Neuronal stem cell (in vitro differentiated cells): Measurements from ENCODE around the gene TCEA2.

Experiments used
- DNase-seq: peaks from one replicate; pipeline ENCODE4 v3.0.0-alpha.2; 2013; ENCODE audit warnings: low spot score
- H2AFZ ChIP-seq: one replicate; pipeline ENCODE4 v1.6.1; 2013; ENCODE audit warnings: mild to moderate bottlenecking, low read length, inconsistent platforms
- H2AK5ac ChIP-seq: 2 replicates; pipeline ENCODE4 v1.6.1; 2013; ENCODE audit warnings: low read depth, mild to moderate bottlenecking, inconsistent platforms, low read length, moderate library complexity, mixed read lengths
- H2BK120ac ChIP-seq: 2 replicates; pipeline ENCODE4 v1.6.1; 2013; ENCODE audit warnings: low read depth, mild to moderate bottlenecking, inconsistent platforms, low read length, moderate library complexity, mixed read lengths
- H2BK12ac ChIP-seq: one replicate; pipeline ENCODE4 v1.6.1; 2013; ENCODE audit warnings: low read length, inconsistent platforms
- H2BK15ac ChIP-seq: 2 replicates; pipeline ENCODE4 v1.6.1; 2013; ENCODE audit warnings: mild to moderate bottlenecking, low read length, inconsistent platforms, mixed read lengths
- H2BK5ac ChIP-seq: one replicate; pipeline ENCODE4 v1.6.1; 2013; ENCODE audit warnings: inconsistent platforms, mild to moderate bottlenecking, low read length, moderate library complexity
- H3K14ac ChIP-seq: one replicate; pipeline ENCODE4 v1.6.1; 2013; ENCODE audit warnings: low read length, inconsistent platforms
- H3K18ac ChIP-seq: 2 replicates; pipeline ENCODE4 v1.6.1; 2013; ENCODE audit warnings: low read length, inconsistent platforms
- H3K23ac ChIP-seq: 2 replicates; pipeline ENCODE4 v1.6.1; 2013; ENCODE audit warnings: low read depth, mild to moderate bottlenecking, mixed read lengths, low read length, inconsistent platforms; ENCODE audit not compliant: poor library complexity
- H3K27ac ChIP-seq: replicated peaks from 3 replicates; pipeline ENCODE4 v1.5.1; 2013; ENCODE audit warnings: low read length, inconsistent platforms
- H3K27me3 ChIP-seq, 3 experiments: 2 replicates each; pipeline ENCODE4 v1.6.1; 2013; ENCODE audit warnings: low read length in 3 of 3, mild to moderate bottlenecking in 2 of 3, inconsistent platforms in 1 of 3, low read depth in 1 of 3, mixed read lengths in 1 of 3, moderate library complexity in 1 of 3; ENCODE audit not compliant: control insufficient read depth in 3 of 3, insufficient read depth in 3 of 3
- H3K36me3 ChIP-seq, 2 donors: replicated peaks in 1 of 2; 2 replicates each; pipeline ENCODE4 v1.6.1; 2013; ENCODE audit warnings: low read length in 2 of 2; ENCODE audit not compliant: control insufficient read depth in 2 of 2, insufficient read depth in 2 of 2
- H3K4ac ChIP-seq: 2 replicates; pipeline ENCODE4 v1.6.1; 2013; ENCODE audit warnings: inconsistent platforms, mild to moderate bottlenecking, low read length, moderate library complexity
- H3K4me1 ChIP-seq, 2 donors: 1 replicate in 1 of 2; 2 replicates in 1 of 2; pipeline ENCODE4 v1.6.1; 2013; ENCODE audit warnings: low read length in 2 of 2, low read depth in 1 of 2; ENCODE audit not compliant: control insufficient read depth in 2 of 2, insufficient read depth in 1 of 2
- H3K4me2 ChIP-seq: one replicate; pipeline ENCODE4 v1.6.1; 2013; ENCODE audit warnings: mild to moderate bottlenecking, low read length, inconsistent platforms; ENCODE audit not compliant: insufficient read depth, poor library complexity, severe bottlenecking
- H3K4me3 ChIP-seq, 2 donors: 2 replicates each; pipeline ENCODE4 v1.5.1; 2013; ENCODE audit warnings: low read length in 2 of 2, mild to moderate bottlenecking in 2 of 2, inconsistent platforms in 1 of 2, moderate library complexity in 1 of 2
- H3K79me1 ChIP-seq: one replicate; pipeline ENCODE4 v1.6.1; 2013; ENCODE audit warnings: low read depth, mild to moderate bottlenecking, inconsistent platforms, low read length, moderate library complexity
- H3K9ac ChIP-seq: one replicate; pipeline ENCODE4 v1.6.1; 2013; ENCODE audit warnings: mild to moderate bottlenecking, low read depth, low read length, inconsistent platforms; ENCODE audit not compliant: poor library complexity
- H3K9me3 ChIP-seq, 2 donors: replicated peaks in 1 of 2; 2 replicates each; pipeline versions ENCODE3 to v1.6.1; 2013; ENCODE audit warnings: low read length in 2 of 2, mild to moderate bottlenecking in 2 of 2, inconsistent platforms in 1 of 2, low read depth in 1 of 2, mixed read lengths in 1 of 2, moderate library complexity in 1 of 2; ENCODE audit not compliant: control insufficient read depth in 2 of 2, insufficient read depth in 1 of 2
- H4K8ac ChIP-seq: one replicate; pipeline ENCODE4 v1.6.1; 2013; ENCODE audit warnings: low read depth, mild to moderate bottlenecking, inconsistent platforms, low read length, moderate library complexity
- H4K91ac ChIP-seq: one replicate; pipeline ENCODE4 v1.6.1; 2013; ENCODE audit warnings: low read length, low read depth, mild to moderate bottlenecking, inconsistent platforms; ENCODE audit not compliant: poor library complexity
- WGBS, 2 donors: extraction: QIAGEN DNeasy Blood & Tissue Kit; methylation state at CpG; one replicate each; pipeline ENCODE4 v1.1.7; 2013; ENCODE audit warnings: missing lambda C conversion rate in 2 of 2, mixed read lengths in 1 of 2; ENCODE audit not compliant: insufficient read length in 2 of 2, insufficient replicate concordance in 1 of 2; ENCODE audit errors: extremely low coverage in 2 of 2; 5-methylcytosine and 5-hydroxymethylcytosine counted together

Gene TCEA2

DNA sequence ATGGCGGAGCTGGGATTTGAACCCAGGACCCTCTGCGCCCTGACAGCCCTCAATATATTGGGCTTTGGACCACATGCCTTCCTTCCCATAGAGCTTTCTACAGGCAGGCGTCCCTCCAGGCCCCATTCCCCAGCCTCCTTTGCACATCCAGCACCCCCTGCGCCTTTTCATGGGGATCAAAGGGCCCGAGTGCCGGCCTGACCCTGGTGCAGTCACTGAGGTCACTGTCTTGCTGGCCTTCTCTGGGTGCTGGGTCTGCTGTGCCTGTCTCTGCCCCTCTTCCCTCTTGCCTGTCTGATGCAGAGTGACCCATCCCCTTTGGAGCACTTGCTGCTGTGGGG, 18.6 kb downstream of the TCEA2 start:
- Histone ChIP-seq H3K4me1 (peaks cover 36 to 57% of the 10 kb centered on the region in 2 donors), H2BK12ac (no peak overlapping the region)
- WGBS, 2 donors: no CpG with 5 or more reads among the region's 6 CpGs

DNA sequence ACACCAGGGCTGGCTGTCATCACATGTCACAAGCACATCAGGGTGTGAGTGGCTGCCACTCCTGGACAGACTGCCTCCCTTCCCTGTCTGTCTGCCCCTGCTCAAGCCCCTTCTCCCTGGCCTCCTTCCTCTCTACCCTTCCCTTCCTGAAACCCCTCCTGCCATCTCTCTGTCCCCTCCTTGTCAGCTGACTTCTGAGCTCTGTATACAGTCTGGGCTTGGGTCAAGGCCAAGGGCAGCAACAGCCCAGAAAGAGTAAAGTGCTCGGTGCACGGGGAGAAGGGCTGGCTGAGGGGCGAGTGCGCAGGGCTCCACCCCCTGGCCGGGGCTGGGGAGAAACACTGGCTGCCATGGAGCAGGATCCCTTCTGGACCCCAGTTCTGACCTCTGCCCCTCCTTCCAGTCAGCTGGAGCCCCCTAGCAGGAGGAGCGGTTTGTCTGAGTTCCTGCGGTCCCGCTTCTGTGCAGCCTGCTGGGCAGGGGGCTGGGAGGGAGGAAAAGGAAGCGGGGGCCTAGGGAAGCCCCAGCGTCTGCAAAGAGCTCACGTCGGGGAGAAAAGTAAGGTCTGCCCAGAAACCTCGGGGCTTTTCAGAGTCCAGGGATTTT, 19.2 kb downstream of the TCEA2 start:
- Histone ChIP-seq H3K4me2 (no peak overlapping the region), H2AK5ac (peak overlapping the region; percentile 86), H3K9ac (no peak overlapping the region), H2BK15ac (peak overlapping the region; percentile 30), H3K23ac (peak overlapping the region; percentile 44), H3K9me3 (peaks cover 3 to 13% of the 10 kb centered on the region in 2 donors), H2BK12ac (peak overlapping the region; percentile 30), H2BK120ac (no peak overlapping the region), H4K8ac (no peak overlapping the region), H3K14ac (no peak overlapping the region), H3K4me1 (peaks cover 36 to 57% of the 10 kb centered on the region in 2 donors), H2AFZ (no peak overlapping the region), H3K79me1 (peaks cover 9% of the 10 kb centered on the region), H2BK5ac (no peak overlapping the region), H3K36me3 (no peaks in the 10 kb centered on the region), H4K91ac (no peak overlapping the region), H3K4me3 (no peak overlapping the region), H3K4ac (no peak overlapping the region), H3K27ac (no peak overlapping the region), H3K27me3 (peaks cover 2 to 50% (median 39%) of the 10 kb centered on the region in 3 experiments), H3K18ac (peak overlapping the region; percentile 57)
- DNase-seq: no peak
- WGBS, 2 donors: no CpG with 5 or more reads among the region's 13 CpGs

More for the DNA sequence above, 18.6 kb downstream of the TCEA2 start:
- H3K9me3 ChIP-seq: peaks cover under 1 to 9% of the 10 kb centered on the region in 2 donors
- peak overlapping the region; percentile 86 for H2AK5ac ChIP-seq
- H3K27ac ChIP-seq: no peak overlapping the region
- H4K91ac ChIP-seq: no peak overlapping the region
- no peak overlapping the region for H3K4me2 ChIP-seq
- H2BK15ac ChIP-seq: no peak overlapping the region
- H3K4me3 ChIP-seq: no peak overlapping the region
- peak overlapping the region; percentile 31 for H3K18ac ChIP-seq
- no peak overlapping the region for H3K14ac ChIP-seq
- H3K23ac ChIP-seq: peak overlapping the region; percentile 5
- H2BK120ac ChIP-seq: no peak overlapping the region
- peaks cover 2 to 47% (median 37%) of the 10 kb centered on the region in 3 experiments for H3K27me3 ChIP-seq
- no peaks in the 10 kb centered on the region for H3K36me3 ChIP-seq
- no peak overlapping the region for H4K8ac ChIP-seq
- H3K79me1 ChIP-seq: peaks cover 9% of the 10 kb centered on the region
- H2AFZ ChIP-seq: no peak overlapping the region
- no peak overlapping the region for H3K9ac ChIP-seq
- DNase-seq: no peak
- no peak overlapping the region for H3K4ac ChIP-seq
- peak overlapping the region; percentile 82 for H2BK5ac ChIP-seq

DNA sequence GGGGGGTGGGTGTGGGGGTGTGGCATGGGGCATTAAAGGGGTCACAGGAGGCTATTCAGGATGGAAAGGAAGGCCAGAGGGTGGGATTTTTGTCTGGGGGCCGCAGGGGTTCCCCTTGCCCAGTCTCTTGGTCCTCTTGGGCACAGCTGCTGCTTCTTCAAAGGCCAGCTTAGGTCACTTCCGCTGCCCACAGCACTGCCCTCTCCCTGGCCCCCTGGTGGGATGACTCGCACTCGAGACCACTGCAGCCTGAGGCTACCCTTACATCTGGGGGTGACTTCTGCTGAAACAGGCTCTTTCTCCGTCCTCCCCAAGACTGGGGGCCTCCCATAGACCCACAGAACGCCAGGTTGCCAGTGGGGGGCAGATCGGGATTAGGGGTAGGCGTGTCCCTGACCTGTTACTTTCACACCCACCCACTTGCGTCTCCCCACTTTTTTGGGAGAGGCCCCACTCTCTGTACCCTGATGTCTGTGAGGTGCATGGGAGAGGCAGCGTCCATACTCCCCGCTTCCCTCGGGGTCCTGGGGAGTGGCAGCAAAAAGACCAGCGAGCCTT, 19.9 kb downstream of the TCEA2 start:
- WGBS, 2 donors: no CpG with 5 or more reads among the region's 13 CpGs

DNA sequence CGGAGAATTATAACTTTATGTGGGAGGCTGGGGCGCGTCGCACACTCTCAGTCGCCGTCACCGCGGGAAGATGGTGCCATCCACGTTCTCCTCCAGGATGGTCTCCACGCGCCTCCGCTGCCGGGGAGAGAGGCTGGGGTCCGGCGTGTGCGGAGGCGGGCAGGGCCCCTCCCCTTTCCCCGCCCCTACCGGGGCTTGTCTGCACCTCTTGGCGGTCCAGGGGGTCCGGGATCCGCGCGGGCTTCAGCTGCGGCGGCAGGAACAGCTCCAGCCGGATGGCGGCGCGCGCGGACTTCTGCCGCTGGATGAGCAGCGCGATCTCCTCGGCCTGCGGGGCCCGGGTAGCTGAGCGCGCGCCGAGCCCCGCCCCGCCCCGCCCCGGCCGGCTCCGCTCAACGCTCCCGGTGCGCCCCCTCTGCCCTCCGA, 20.4 kb downstream of the TCEA2 start:
- Histone ChIP-seq H4K8ac (no peak overlapping the region), H3K4me2 (peak overlapping the region; percentile 91), H3K36me3 (no peaks in the 10 kb centered on the region), H4K91ac (no peak overlapping the region), H3K9me3 (peaks cover 8 to 19% of the 10 kb centered on the region in 2 donors), H3K79me1 (peaks cover 3% of the 10 kb centered on the region), H2AK5ac (peak overlapping the region; percentile 20), H3K4ac (no peak overlapping the region), H2BK5ac (no peak overlapping the region), H3K18ac (peak overlapping the region; percentile 98), H3K27me3 (peaks cover 2 to 57% (median 42%) of the 10 kb centered on the region in 3 experiments), H3K9ac (peak overlapping the region; percentile 46), H2AFZ (peak overlapping the region; percentile 85), H3K4me3 (peak overlapping the region; percentile 28 to 78), H3K23ac (peak overlapping the region; percentile 93), H2BK12ac (no peak overlapping the region), H2BK15ac (peak overlapping the region; percentile 19), H3K27ac (no peak overlapping the region), H2BK120ac (no peak overlapping the region), H3K4me1 (peaks cover 32 to 50% of the 10 kb centered on the region in 2 donors), H3K14ac (no peak overlapping the region)
- DNase-seq: peak; percentile 76
- WGBS, 2 donors: no CpG with 5 or more reads among the region's 52 CpGs

More for the DNA sequence above, 19.9 kb downstream of the TCEA2 start:
- Histone ChIP-seq H2BK5ac (no peak overlapping the region), H4K8ac (no peak overlapping the region), H3K4ac (no peak overlapping the region), H3K9me3 (peaks cover 7 to 18% of the 10 kb centered on the region in 2 donors), H3K4me3 (peak overlapping the region in 1 of 2 donors; percentile 65), H3K36me3 (no peaks in the 10 kb centered on the region), H3K23ac (no peak overlapping the region), H2BK15ac (peak overlapping the region; percentile 19), H2BK120ac (no peak overlapping the region), H3K14ac (no peak overlapping the region), H3K9ac (peak overlapping the region; percentile 46), H4K91ac (no peak overlapping the region), H2AK5ac (peak overlapping the region; percentile 20), H3K79me1 (peaks cover 4% of the 10 kb centered on the region), H2BK12ac (no peak overlapping the region), H3K27ac (no peak overlapping the region), H3K4me1 (peaks cover 36 to 54% of the 10 kb centered on the region in 2 donors), H3K27me3 (peaks cover 2 to 52% (median 39%) of the 10 kb centered on the region in 3 experiments), H3K18ac (peak overlapping the region; percentile 76), H3K4me2 (peak overlapping the region; percentile 73), H2AFZ (peak overlapping the region; percentile 85)
- no peak for DNase-seq
